HG03439 (cell line): ENCODE measurements around the gene ZNF469.
"Not testable (repeated sequence)": the region's sequence is repeated elsewhere in the genome, so short reads cannot be mapped to it uniquely, and the experiment has no call there.

Experiments
- ATAC-seq: cut with Tn5 transposase; IDR thresholded peaks from one replicate; pipeline ENCODE4 v1.9.1; 2021; ENCODE audit warnings: mild to moderate bottlenecking, moderate library complexity; ENCODE audit not compliant: unreplicated experiment

Gene ZNF469

GRCh38 chr16:88359008-88359407, 23.8 kb upstream of the ZNF469 start:
- ATAC-seq, result no peak

- not testable (repeated sequence) for ATAC-seq
These were observed 22.4 kb upstream of the ZNF469 start for GRCh38 chr16:88360401-88360800.

- no peak for ATAC-seq
These were observed 21.8 kb upstream of the ZNF469 start for GRCh38 chr16:88360999-88361398.

- ATAC-seq, result no peak
These were observed 21.0 kb upstream of the ZNF469 start for GRCh38 chr16:88361775-88362174.

GRCh38 chr16:88363239-88363891, 19.4 kb upstream of the ZNF469 start:
- ATAC-seq, result no peak

- ATAC-seq, result no peak
These were observed 17.4 kb upstream of the ZNF469 start for GRCh38 chr16:88365244-88365865.

- ATAC-seq, result no peak
These were observed 16.6 kb upstream of the ZNF469 start for GRCh38 chr16:88366032-88366703.

GRCh38 chr16:88366704-88367047, 16.1 kb upstream of the ZNF469 start:
- no peak for ATAC-seq

- no peak for ATAC-seq
These were observed 15.2 kb upstream of the ZNF469 start for GRCh38 chr16:88367560-88367959.

GRCh38 chr16:88368036-88368435, 14.7 kb upstream of the ZNF469 start:
- no peak for ATAC-seq

GRCh38 chr16:88368994-88369393, 13.8 kb upstream of the ZNF469 start:
- ATAC-seq, result no peak

- no peak for ATAC-seq
These were observed 13.2 kb upstream of the ZNF469 start for GRCh38 chr16:88369447-88370008.

GRCh38 chr16:88370365-88370764, 12.4 kb upstream of the ZNF469 start:
- no peak for ATAC-seq

- no peak for ATAC-seq
These were observed 10.2 kb upstream of the ZNF469 start for GRCh38 chr16:88372522-88372921.

GRCh38 chr16:88373211-88373610, 9.5 kb upstream of the ZNF469 start:
- ATAC-seq, result no peak

GRCh38 chr16:88373927-88374492, 8.7 kb upstream of the ZNF469 start:
- no peak for ATAC-seq

- ATAC-seq, result no peak
These were observed 8.0 kb upstream of the ZNF469 start for GRCh38 chr16:88374736-88375135.

GRCh38 chr16:88375236-88375975, 7.4 kb upstream of the ZNF469 start:
- ATAC-seq, result no peak

GRCh38 chr16:88375996-88376834, 6.5 kb upstream of the ZNF469 start:
- ATAC-seq, result no peak
